ENCODE measurements around the gene PLAC1. TPM values are rescaled to one million over a fixed set of nuclear protein-coding genes. Genes with fewer than 3 reads are reported as not detected.

The PLAC1 gene
- total RNA-seq, 1 experiment from 2014 or later = 2.7 TPM

DNA sequence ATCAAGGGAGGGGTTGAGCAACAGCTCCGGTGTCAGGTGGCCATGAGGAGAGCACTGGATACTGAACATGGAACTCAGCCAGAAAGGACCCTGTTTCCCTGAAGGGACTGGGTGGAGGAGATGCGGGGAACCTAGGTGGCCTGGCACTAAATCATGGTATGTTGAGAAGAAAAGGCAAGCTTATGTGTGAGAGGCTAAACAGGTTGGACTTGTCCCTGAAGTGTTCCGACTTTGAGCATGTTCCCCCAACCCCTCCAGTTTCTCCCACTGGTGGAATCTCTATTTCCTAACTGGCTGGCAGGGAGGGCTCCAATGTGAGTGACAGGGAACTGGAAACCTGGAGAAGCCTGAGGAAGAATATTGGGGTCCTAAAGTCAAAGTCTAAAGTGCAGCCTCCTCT lies 69.5 kb downstream of the PLAC1 start:
- H3K27ac Mint-ChIP-seq (ENCODE audit: unreplicated experiment) = no peak overlapping the region
- CTCF ChIA-PET = no interaction called here

DNA sequence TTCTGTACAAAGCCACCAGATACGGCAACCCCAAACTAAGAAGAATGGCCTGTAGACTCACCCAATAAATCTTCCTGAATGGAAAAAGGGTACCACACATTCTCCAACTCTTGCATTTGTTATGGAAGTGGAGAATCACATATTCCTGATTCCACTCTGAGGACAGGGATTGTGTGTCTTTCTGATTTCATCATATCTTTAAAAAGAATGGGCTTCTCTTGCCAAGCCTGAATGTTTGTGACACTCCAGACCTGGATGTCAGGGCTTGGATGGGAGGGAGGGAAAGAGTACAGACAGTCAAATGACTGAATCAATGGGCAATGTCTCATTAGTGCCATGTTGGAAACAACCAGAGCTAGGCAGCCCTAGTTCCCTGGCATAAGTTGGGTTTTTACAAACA lies 77.4 kb downstream of the PLAC1 start:
- Mint-ChIP-seq H3K4me3 (ENCODE audit: unreplicated experiment) (no peak overlapping the region), H3K4me1 (ENCODE audit: low read depth, unreplicated experiment) (no peaks in the 10 kb centered on the region), H3K9me3 (ENCODE audit: unreplicated experiment) (no peaks in the 10 kb centered on the region), H3K27ac (ENCODE audit: unreplicated experiment) (no peak overlapping the region), H3K36me3 (ENCODE audit: insufficient read depth, unreplicated experiment) (peaks cover 5% of the 10 kb centered on the region), H3K27me3 (ENCODE audit: insufficient read depth, unreplicated experiment) (no peaks in the 10 kb centered on the region)
- no TSS peak for BruUV-seq (replicated peaks)
- Histone ChIP-seq H3K4me3 (ENCODE audit: low read depth, low read length) (no peak overlapping the region), H3K9me3 (no peaks in the 10 kb centered on the region), H3K27me3 (replicated peaks; ENCODE audit: control insufficient read depth, insufficient read depth, low read length) (no peaks in the 10 kb centered on the region), H3K4me1 (no peaks in the 10 kb centered on the region), H3K36me3 (ENCODE audit: control insufficient read depth, insufficient read depth, low read length) (no peaks in the 10 kb centered on the region)
- TF ChIP-seq, protein P1, sequence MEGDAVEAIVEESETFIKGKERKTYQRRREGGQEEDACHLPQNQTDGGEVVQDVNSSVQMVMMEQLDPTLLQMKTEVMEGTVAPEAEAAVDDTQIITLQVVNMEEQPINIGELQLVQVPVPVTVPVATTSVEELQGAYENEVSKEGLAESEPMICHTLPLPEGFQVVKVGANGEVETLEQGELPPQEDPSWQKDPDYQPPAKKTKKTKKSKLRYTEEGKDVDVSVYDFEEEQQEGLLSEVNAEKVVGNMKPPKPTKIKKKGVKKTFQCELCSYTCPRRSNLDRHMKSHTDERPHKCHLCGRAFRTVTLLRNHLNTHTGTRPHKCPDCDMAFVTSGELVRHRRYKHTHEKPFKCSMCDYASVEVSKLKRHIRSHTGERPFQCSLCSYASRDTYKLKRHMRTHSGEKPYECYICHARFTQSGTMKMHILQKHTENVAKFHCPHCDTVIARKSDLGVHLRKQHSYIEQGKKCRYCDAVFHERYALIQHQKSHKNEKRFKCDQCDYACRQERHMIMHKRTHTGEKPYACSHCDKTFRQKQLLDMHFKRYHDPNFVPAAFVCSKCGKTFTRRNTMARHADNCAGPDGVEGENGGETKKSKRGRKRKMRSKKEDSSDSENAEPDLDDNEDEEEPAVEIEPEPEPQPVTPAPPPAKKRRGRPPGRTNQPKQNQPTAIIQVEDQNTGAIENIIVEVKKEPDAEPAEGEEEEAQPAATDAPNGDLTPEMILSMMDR (IDR thresholded peaks at IDR 0.05; ENCODE audit: insufficient read depth in 1 of 2, low read depth in 1 of 2, low read length in 1 of 2, severe bottlenecking in 1 of 2, unreplicated experiment in 1 of 2) = no peak
- intact Hi-C loops (cut with micrococcal nuclease; ENCODE audit: unreplicated experiment) = no loop called here
- DNase-seq = no peak
- CTCF ChIA-PET = no interaction called here
- POLR2A ChIA-PET = no interaction called here

More for the DNA sequence above, 69.5 kb downstream of the PLAC1 start:
- H3K27me3 Mint-ChIP-seq (ENCODE audit: insufficient read depth, unreplicated experiment) = no peaks in the 10 kb centered on the region
- no TSS peak for BruUV-seq (replicated peaks)
- no peak overlapping the region for H3K4me3 Mint-ChIP-seq (ENCODE audit: unreplicated experiment)
- POLR2A ChIA-PET = no interaction called here
- intact Hi-C loops (cut with micrococcal nuclease; ENCODE audit: unreplicated experiment) = no loop called here
- DNase-seq = no peak
- no peaks in the 10 kb centered on the region for H3K4me1 ChIP-seq
- H3K4me3 ChIP-seq (ENCODE audit: low read depth, low read length) = no peak overlapping the region
- H3K27me3 ChIP-seq (replicated peaks; ENCODE audit: control insufficient read depth, insufficient read depth, low read length) = no peaks in the 10 kb centered on the region
- H3K9me3 Mint-ChIP-seq (ENCODE audit: unreplicated experiment) = no peaks in the 10 kb centered on the region
- no peaks in the 10 kb centered on the region for H3K36me3 Mint-ChIP-seq (ENCODE audit: insufficient read depth, unreplicated experiment)
- no peaks in the 10 kb centered on the region for H3K36me3 ChIP-seq (ENCODE audit: control insufficient read depth, insufficient read depth, low read length)
- peaks cover 7% of the 10 kb centered on the region for H3K4me1 Mint-ChIP-seq (ENCODE audit: low read depth, unreplicated experiment)
- TF ChIP-seq, protein P1 (IDR thresholded peaks at IDR 0.05; ENCODE audit: insufficient read depth in 1 of 2, low read depth in 1 of 2, low read length in 1 of 2, severe bottlenecking in 1 of 2, unreplicated experiment in 1 of 2) = no peak
- H3K9me3 ChIP-seq = no peaks in the 10 kb centered on the region

- no peaks in the 10 kb centered on the region for H3K4me1 Mint-ChIP-seq (ENCODE audit: low read depth, unreplicated experiment)
- BruUV-seq (replicated peaks) = no TSS peak
- no peaks in the 10 kb centered on the region for H3K27me3 Mint-ChIP-seq (ENCODE audit: insufficient read depth, unreplicated experiment)
- H3K27ac Mint-ChIP-seq (ENCODE audit: unreplicated experiment) = no peak overlapping the region
- DNase-seq = no peak
- Histone ChIP-seq H3K4me3 (ENCODE audit: low read depth, low read length) (no peak overlapping the region), H3K36me3 (ENCODE audit: control insufficient read depth, insufficient read depth, low read length) (no peaks in the 10 kb centered on the region), H3K27me3 (replicated peaks; ENCODE audit: control insufficient read depth, insufficient read depth, low read length) (no peaks in the 10 kb centered on the region), H3K9me3 (no peaks in the 10 kb centered on the region), H3K4me1 (no peaks in the 10 kb centered on the region)
- ChIA-PET POLR2A (no interaction called here), CTCF (no interaction called here)
- no peaks in the 10 kb centered on the region for H3K9me3 Mint-ChIP-seq (ENCODE audit: unreplicated experiment)
- intact Hi-C loops (cut with micrococcal nuclease; ENCODE audit: unreplicated experiment) = no loop called here
- TF ChIP-seq, protein P1 (IDR thresholded peaks at IDR 0.05; ENCODE audit: insufficient read depth in 1 of 2, low read depth in 1 of 2, low read length in 1 of 2, severe bottlenecking in 1 of 2, unreplicated experiment in 1 of 2) = no peak
- no peaks in the 10 kb centered on the region for H3K36me3 Mint-ChIP-seq (ENCODE audit: insufficient read depth, unreplicated experiment)
- no peak overlapping the region for H3K4me3 Mint-ChIP-seq (ENCODE audit: unreplicated experiment)
These were observed 84.6 kb downstream of the PLAC1 start for GRCh38 chrX:134573683-134574035.

All from Caco-2 (cell line).